Measurements from ENCODE around the gene MMP7. TPM values are rescaled to one million over a fixed set of nuclear protein-coding genes. Genes with fewer than 3 reads are reported as not detected.

The MMP7 gene
- polyA plus RNA-seq, 1 experiment, result not detected

GRCh38 chr11:102528618-102529017, 1.9 kb downstream of the MMP7 start:
- Histone ChIP-seq H3K27ac (ENCODE audit: low read depth, low read length) (no peak overlapping the region), H3K4me3 (ENCODE audit: low read depth, low read length) (no peak overlapping the region), H3K9me3 (ENCODE audit: control insufficient read depth, insufficient read depth, low read length) (no peaks in the 10 kb centered on the region), H3K27me3 (ENCODE audit: control insufficient read depth, insufficient read depth, low read length) (no peaks in the 10 kb centered on the region)
- TF ChIP-seq CTCF (IDR thresholded peaks at IDR 0.05; ENCODE audit: low read depth, low read length), result no peak
- POLR2A ChIA-PET, result no interaction called here
- DNase-seq (ENCODE audit: low read depth, low spot score), result no peak
- CTCF ChIA-PET, result interaction anchor here (0.9 kb wide), 1 partner anchor 187 kb away, joined by 3 read pairs; no protein-coding TSS in a partner anchor

- no peaks in the 10 kb centered on the region for H3K9me3 ChIP-seq (ENCODE audit: control insufficient read depth, insufficient read depth, low read length)
- ChIA-PET POLR2A (no interaction called here), CTCF (no interaction called here)
- H3K27ac ChIP-seq (ENCODE audit: low read depth, low read length), result no peak overlapping the region
- no peak for DNase-seq (ENCODE audit: low read depth, low spot score)
- no peaks in the 10 kb centered on the region for H3K27me3 ChIP-seq (ENCODE audit: control insufficient read depth, insufficient read depth, low read length)
- no peak for TF ChIP-seq CTCF (IDR thresholded peaks at IDR 0.05; ENCODE audit: low read depth, low read length)
- H3K4me3 ChIP-seq (ENCODE audit: low read depth, low read length), result no peak overlapping the region
These were observed 2.9 kb downstream of the MMP7 start for GRCh38 chr11:102527684-102528083.

GRCh38 chr11:102527041-102527440, 3.5 kb downstream of the MMP7 start:
- CTCF ChIA-PET, result no interaction called here
- no peak overlapping the region for H3K4me3 ChIP-seq (ENCODE audit: low read depth, low read length)
- no peak for DNase-seq (ENCODE audit: low read depth, low spot score)
- TF ChIP-seq CTCF (IDR thresholded peaks at IDR 0.05; ENCODE audit: low read depth, low read length), result no peak
- POLR2A ChIA-PET, result no interaction called here
- H3K27ac ChIP-seq (ENCODE audit: low read depth, low read length), result no peak overlapping the region
- H3K9me3 ChIP-seq (ENCODE audit: control insufficient read depth, insufficient read depth, low read length), result no peaks in the 10 kb centered on the region
- no peaks in the 10 kb centered on the region for H3K27me3 ChIP-seq (ENCODE audit: control insufficient read depth, insufficient read depth, low read length)

GRCh38 chr11:102523887-102524286, 6.7 kb downstream of the MMP7 start:
- POLR2A ChIA-PET, result no interaction called here
- no peak for TF ChIP-seq CTCF (IDR thresholded peaks at IDR 0.05; ENCODE audit: low read depth, low read length)
- CTCF ChIA-PET, result interaction anchor here (0.6 kb wide), 1 partner anchor 134 kb away, joined by 3 read pairs; no protein-coding TSS in a partner anchor

GRCh38 chr11:102523189-102523570, 7.4 kb downstream of the MMP7 start:
- CTCF ChIA-PET, result interaction anchor here (0.6 kb wide), 1 partner anchor 134 kb away, joined by 3 read pairs; no protein-coding TSS in a partner anchor
- Histone ChIP-seq H3K27ac (ENCODE audit: low read depth, low read length) (no peak overlapping the region), H3K4me3 (ENCODE audit: low read depth, low read length) (no peak overlapping the region), H3K9me3 (ENCODE audit: control insufficient read depth, insufficient read depth, low read length) (no peaks in the 10 kb centered on the region), H3K27me3 (ENCODE audit: control insufficient read depth, insufficient read depth, low read length) (no peaks in the 10 kb centered on the region)
- DNase-seq (ENCODE audit: low read depth, low spot score), result no peak
- POLR2A ChIA-PET, result no interaction called here
- TF ChIP-seq CTCF (IDR thresholded peaks at IDR 0.05; ENCODE audit: low read depth, low read length), result no peak

More at GRCh38 chr11:102523887-102524286, 6.7 kb downstream of the MMP7 start:
- Histone ChIP-seq H3K4me3 (ENCODE audit: low read depth, low read length) (no peak overlapping the region), H3K27ac (ENCODE audit: low read depth, low read length) (no peak overlapping the region), H3K27me3 (ENCODE audit: control insufficient read depth, insufficient read depth, low read length) (no peaks in the 10 kb centered on the region), H3K9me3 (ENCODE audit: control insufficient read depth, insufficient read depth, low read length) (no peaks in the 10 kb centered on the region)
- no peak for DNase-seq (ENCODE audit: low read depth, low spot score)

All from AG04450 (cell line).